Vagina (tissue), 2 donors: Measurements from ENCODE around the gene ACOXL. TPM values are rescaled to one million over a fixed set of nuclear protein-coding genes. Genes with fewer than 3 reads are reported as not detected.
A peak's percentile ranks its signal among the peaks of the same experiment; 100 is the strongest.

Experiments
- DNase-seq, 2 donors: peaks; one replicate each; pipeline ENCODE4 v3.0.0-alpha.2; 2017; ENCODE audit errors: extremely low spot score in 2 of 2
- H3K27ac ChIP-seq: fragments of 200-600 bp; sonication (generic); one replicate; pipeline ENCODE4 v1.5.1; 2019
- H3K27me3 ChIP-seq: fragments of 200-600 bp; sonication (generic); one replicate; pipeline ENCODE4 v1.5.1; 2019
- H3K36me3 ChIP-seq, 2 donors: fragments of 200-600 bp; sonication (generic); one replicate each; pipeline ENCODE4 v1.5.1; 2017 to 2019
- H3K4me1 ChIP-seq: fragments of 200-600 bp; sonication (generic); one replicate; pipeline ENCODE4 v1.5.1; 2019
- H3K4me3 ChIP-seq, 2 donors: fragments of 200-600 bp; sonication (generic); 1 replicate in 1 of 2; 2 replicates in 1 of 2; pipeline ENCODE4 v1.5.1; 2016 to 2019
- H3K9me3 ChIP-seq: fragments of 200-600 bp; sonication (generic); one replicate; pipeline ENCODE4 v1.5.1; 2019
- POLR2A ChIP-seq, 2 donors: fragments of 450-650 bp; IDR thresholded peaks; one replicate each; pipeline ENCODE4 v1.6.1; 2017; ENCODE audit warnings: antibody characterized with exemption in 2 of 2, mild to moderate bottlenecking in 2 of 2, moderate library complexity in 2 of 2
- POLR2AphosphoS5 ChIP-seq, 2 donors: sonication (generic); formaldehyde crosslinking; IDR thresholded peaks; one replicate each; pipeline ENCODE4 v1.9.0; 2017; ENCODE audit warnings: antibody characterized with exemption in 2 of 2, mild to moderate bottlenecking in 2 of 2, low read depth in 1 of 2; ENCODE audit not compliant: insufficient read depth in 1 of 2
- intact Hi-C: fragments of 100-400 bp; cut with DNase I; formaldehyde crosslinking; loops from one replicate; pipeline ENCODE4 v1.15.1; 2023
- total RNA-seq: library from RNA; depleted of rRNA; stranded (reverse); fragments of >200 nt; gene quantifications from one replicate; pipeline ENCODE4 v1.2.3, GENCODE V29; 2016
- TF ChIP-seq, protein P1 (sequence below), 3 experiments: fragments of 450-650 bp in 2 of 3; fragments of 200-600 bp in 1 of 3; sonication (generic) in 1 of 3; IDR thresholded peaks; one replicate each; pipeline ENCODE4 v1.5.1; 2017 to 2019; ENCODE audit warnings: antibody characterized with exemption in 3 of 3, mild to moderate bottlenecking in 2 of 3, moderate library complexity in 2 of 3

ACOXL gene
- total RNA-seq, 1 donor from 2014 or later: not detected

DNA sequence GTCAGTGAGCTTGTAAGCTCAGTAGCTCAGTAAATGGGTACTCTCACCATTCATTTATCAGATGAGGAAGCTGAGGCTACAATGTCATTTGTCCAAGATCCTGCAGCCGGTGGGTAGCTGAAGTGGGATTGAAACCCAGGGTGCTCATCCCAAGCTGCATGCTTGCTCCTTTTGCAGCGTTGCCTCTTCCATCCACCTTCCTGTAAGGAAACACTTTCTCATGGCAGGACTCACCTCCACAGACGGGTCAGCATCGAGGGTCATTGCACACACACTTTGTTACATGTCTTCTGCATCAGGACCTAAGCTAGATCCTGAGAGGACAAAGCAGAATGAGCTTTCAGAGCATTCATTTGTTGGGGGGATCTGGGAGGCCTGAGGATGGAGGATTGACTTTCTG, 60.7 kb downstream of the ACOXL start:
- no peak for DNase-seq
- TF ChIP-seq POLR2A (IDR thresholded peaks at IDR 0.05): no peak
- intact Hi-C loops: no loop called here

DNA sequence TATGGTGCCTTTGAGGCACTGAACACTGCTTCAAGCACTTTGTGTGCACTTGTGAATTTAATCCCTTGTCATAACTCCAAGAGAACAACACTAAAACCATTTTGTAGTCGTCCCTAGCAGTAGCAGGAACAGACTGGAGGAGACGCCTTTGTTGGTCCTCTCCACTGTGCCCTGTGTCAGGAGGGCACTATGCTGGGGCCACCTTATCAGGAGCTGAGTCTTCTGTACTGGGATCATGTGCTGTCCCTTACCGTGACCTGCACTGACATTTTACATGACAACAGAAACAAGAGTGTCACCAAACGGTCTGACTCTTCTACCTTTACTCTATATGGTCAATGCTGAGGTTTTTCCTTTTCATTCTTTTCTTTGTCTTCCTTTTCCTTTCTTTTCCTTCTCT, 62.0 kb downstream of the ACOXL start:
- intact Hi-C loops: no loop called here
- TF ChIP-seq POLR2AphosphoS5 (IDR thresholded peaks at IDR 0.05; ENCODE audit: insufficient read depth in 1 of 2, low read depth in 1 of 2): no peak
- TF ChIP-seq, protein P1, sequence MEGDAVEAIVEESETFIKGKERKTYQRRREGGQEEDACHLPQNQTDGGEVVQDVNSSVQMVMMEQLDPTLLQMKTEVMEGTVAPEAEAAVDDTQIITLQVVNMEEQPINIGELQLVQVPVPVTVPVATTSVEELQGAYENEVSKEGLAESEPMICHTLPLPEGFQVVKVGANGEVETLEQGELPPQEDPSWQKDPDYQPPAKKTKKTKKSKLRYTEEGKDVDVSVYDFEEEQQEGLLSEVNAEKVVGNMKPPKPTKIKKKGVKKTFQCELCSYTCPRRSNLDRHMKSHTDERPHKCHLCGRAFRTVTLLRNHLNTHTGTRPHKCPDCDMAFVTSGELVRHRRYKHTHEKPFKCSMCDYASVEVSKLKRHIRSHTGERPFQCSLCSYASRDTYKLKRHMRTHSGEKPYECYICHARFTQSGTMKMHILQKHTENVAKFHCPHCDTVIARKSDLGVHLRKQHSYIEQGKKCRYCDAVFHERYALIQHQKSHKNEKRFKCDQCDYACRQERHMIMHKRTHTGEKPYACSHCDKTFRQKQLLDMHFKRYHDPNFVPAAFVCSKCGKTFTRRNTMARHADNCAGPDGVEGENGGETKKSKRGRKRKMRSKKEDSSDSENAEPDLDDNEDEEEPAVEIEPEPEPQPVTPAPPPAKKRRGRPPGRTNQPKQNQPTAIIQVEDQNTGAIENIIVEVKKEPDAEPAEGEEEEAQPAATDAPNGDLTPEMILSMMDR (IDR thresholded peaks at IDR 0.05): no peak
- no peak for TF ChIP-seq POLR2A (IDR thresholded peaks at IDR 0.05)
- Histone ChIP-seq H3K27ac (no peak overlapping the region), H3K9me3 (no peaks in the 10 kb centered on the region), H3K27me3 (no peaks in the 10 kb centered on the region), H3K4me3 (no peak overlapping the region), H3K36me3 (no peaks in the 10 kb centered on the region), H3K4me1 (no peaks in the 10 kb centered on the region)
- DNase-seq: no peak

More for the DNA sequence above, 60.7 kb downstream of the ACOXL start:
- Histone ChIP-seq H3K27me3 (no peaks in the 10 kb centered on the region), H3K4me3 (no peak overlapping the region), H3K27ac (no peak overlapping the region), H3K4me1 (no peaks in the 10 kb centered on the region), H3K36me3 (no peaks in the 10 kb centered on the region), H3K9me3 (no peaks in the 10 kb centered on the region)

DNA sequence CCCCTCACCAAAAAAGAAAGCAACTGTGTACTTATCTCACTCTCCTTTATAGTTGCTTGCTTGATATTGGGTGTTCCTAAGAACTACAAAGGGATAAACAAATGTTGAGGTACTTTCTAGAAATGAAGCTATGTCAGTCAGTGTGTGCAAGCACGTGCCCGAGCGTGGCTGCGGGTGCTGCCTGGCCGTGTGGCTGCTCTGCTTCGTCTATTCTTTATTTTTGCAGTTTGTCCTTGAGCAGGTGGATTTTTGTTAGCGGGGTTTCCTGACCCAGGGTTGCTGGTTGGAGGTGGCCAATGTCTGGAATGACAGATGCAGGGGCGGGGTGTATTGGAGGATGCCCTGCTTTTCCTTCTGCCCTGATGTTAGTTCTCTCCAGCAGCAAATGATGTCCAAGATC, 62.6 kb downstream of the ACOXL start:
- intact Hi-C loops: no loop called here

DNA sequence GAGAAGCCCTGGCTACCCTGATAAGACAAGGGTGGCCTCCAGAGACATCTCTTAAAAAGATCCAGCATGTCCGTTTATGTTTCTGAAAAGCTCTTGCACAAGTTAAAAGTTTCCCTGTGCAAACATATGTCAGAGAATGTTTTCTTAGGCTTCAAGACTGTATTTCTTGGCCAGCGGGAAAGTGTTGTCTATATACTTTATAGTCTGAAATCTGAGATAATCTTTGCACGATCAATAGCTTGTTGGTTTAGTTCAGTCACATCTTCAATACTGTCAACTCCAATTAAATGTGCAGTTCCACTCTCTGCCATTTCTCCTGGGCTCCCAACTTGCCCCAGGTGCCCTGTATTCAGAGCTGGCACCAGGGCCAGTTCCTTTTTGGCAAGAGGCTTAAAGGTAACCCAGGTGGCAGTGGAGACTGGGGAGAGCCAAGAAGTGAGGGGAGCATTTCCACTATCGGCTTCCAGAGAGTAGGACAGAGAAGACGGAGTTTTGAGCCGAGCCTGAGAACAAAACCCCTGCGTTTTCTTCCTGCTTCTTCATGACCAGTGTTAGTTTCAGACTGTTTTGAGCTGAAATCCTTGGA, 64.4 kb downstream of the ACOXL start:
- no peak overlapping the region for H3K4me3 ChIP-seq
- H3K4me1 ChIP-seq: no peaks in the 10 kb centered on the region
- TF ChIP-seq POLR2A (IDR thresholded peaks at IDR 0.05) (no peak), POLR2AphosphoS5 (IDR thresholded peaks at IDR 0.05; ENCODE audit: insufficient read depth in 1 of 2, low read depth in 1 of 2) (no peak)
- no peaks in the 10 kb centered on the region for H3K27me3 ChIP-seq
- no peaks in the 10 kb centered on the region for H3K36me3 ChIP-seq
- intact Hi-C loops: no loop called here
- H3K27ac ChIP-seq: no peak overlapping the region
- H3K9me3 ChIP-seq: no peaks in the 10 kb centered on the region
- no peak for DNase-seq

More for the DNA sequence above, 62.6 kb downstream of the ACOXL start:
- DNase-seq: no peak
- no peak for TF ChIP-seq POLR2A (IDR thresholded peaks at IDR 0.05)
- TF ChIP-seq, protein P1 (IDR thresholded peaks at IDR 0.05): no peak
- TF ChIP-seq POLR2AphosphoS5 (IDR thresholded peaks at IDR 0.05; ENCODE audit: insufficient read depth in 1 of 2, low read depth in 1 of 2): no peak
- no peaks in the 10 kb centered on the region for H3K9me3 ChIP-seq
- H3K4me1 ChIP-seq: no peaks in the 10 kb centered on the region
- H3K27ac ChIP-seq: no peak overlapping the region
- no peaks in the 10 kb centered on the region for H3K36me3 ChIP-seq
- H3K4me3 ChIP-seq: no peak overlapping the region
- no peaks in the 10 kb centered on the region for H3K27me3 ChIP-seq

DNA sequence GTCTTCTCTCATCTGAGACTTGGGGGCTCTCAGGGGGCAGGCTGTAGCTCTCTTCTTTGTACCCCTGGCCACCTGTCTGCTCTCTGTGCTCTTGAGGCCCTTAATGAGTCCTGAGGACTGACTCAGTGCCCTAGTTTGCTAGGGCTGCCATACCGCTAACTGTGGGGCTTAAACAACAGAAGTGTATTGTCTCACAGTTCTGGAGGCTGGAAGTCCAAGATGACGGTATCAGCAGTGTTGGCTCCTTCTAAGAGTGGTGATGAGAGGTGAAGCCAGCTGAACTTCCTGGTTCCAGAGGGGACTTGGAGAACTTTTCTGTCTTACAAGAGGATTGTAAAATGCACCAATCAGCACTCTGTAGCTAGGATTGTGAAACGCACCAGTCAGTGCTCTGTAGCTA, 67.0 kb downstream of the ACOXL start:
- Histone ChIP-seq H3K4me1 (no peaks in the 10 kb centered on the region), H3K9me3 (no peaks in the 10 kb centered on the region), H3K4me3 (no peak overlapping the region), H3K27ac (no peak overlapping the region), H3K36me3 (no peaks in the 10 kb centered on the region), H3K27me3 (no peaks in the 10 kb centered on the region)
- intact Hi-C loops: no loop called here
- no peak for TF ChIP-seq POLR2A (IDR thresholded peaks at IDR 0.05)
- TF ChIP-seq POLR2AphosphoS5 (IDR thresholded peaks at IDR 0.05; ENCODE audit: insufficient read depth in 1 of 2, low read depth in 1 of 2): no peak
- DNase-seq: peak in 1 of 2 donors; percentile 62

DNA sequence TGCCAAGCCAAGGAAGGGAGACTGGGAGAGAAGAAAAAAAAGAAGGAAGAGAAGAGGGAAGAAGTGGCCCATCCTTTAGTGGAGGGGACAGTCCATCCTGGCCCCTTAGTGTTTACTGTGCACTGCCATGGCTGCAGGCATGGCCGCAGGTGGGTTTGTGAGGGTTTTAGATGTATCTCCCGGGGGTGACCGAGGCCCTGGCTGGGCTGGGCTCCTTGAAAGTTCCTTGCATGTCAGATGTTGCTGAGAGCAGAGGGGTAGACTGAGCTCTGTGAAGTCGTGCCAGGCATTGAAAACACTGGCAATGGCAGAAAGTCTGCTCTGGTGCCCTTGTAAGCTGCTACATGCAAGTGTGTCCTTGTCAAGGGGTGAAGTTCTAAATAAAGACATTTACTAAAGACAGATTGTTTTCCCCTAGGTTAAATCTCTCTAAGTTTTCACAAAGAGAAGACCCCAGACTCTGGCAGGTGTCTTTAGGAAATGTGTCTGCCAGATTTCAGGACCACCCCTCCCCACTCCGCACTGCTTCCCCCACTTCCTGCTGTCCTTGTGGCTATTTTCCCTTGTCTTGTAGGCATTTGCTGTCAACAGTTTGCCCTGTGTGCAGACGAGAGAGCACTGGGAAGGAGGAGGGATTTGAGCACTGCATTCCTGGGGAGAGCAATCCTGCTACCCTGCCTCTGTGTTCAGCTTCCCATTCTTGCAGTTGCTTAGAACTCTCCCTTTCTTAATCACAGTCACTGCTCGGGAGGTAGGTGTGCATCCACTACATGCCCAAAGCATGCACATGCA, 68.4 kb downstream of the ACOXL start:
- Histone ChIP-seq H3K4me3 (no peak overlapping the region), H3K4me1 (no peaks in the 10 kb centered on the region), H3K27ac (no peak overlapping the region), H3K36me3 (no peaks in the 10 kb centered on the region), H3K27me3 (no peaks in the 10 kb centered on the region), H3K9me3 (no peaks in the 10 kb centered on the region)
- intact Hi-C loops: no loop called here
- peak in 1 of 2 donors; percentile 56 for DNase-seq
- TF ChIP-seq, protein P1 (IDR thresholded peaks at IDR 0.05): no peak
- TF ChIP-seq POLR2A (IDR thresholded peaks at IDR 0.05) (no peak), POLR2AphosphoS5 (IDR thresholded peaks at IDR 0.05; ENCODE audit: insufficient read depth in 1 of 2, low read depth in 1 of 2) (no peak)
